Nephron (organoid): Measurements from ENCODE around the gene SHD.
"Not testable (repeated sequence)": the region's sequence is repeated elsewhere in the genome, so short reads cannot be mapped to it uniquely, and the experiment has no call there.

Experiments used
- H3K27ac Mint-ChIP-seq, 3 experiments: 2 replicates each; pipeline ENCODE4 v1.8.0; 2020; ENCODE audit warnings: mixed read lengths in 3 of 3, mild to moderate bottlenecking in 2 of 3, moderate library complexity in 1 of 3
- H3K27me3 Mint-ChIP-seq: 2 replicates; pipeline ENCODE4 v1.8.0; 2021; ENCODE audit warnings: low read depth, mild to moderate bottlenecking, moderate library complexity, mixed read lengths
- H3K36me3 Mint-ChIP-seq: 2 replicates; pipeline ENCODE4 v1.8.0; 2020; ENCODE audit warnings: low read depth, mixed read lengths
- H3K4me1 Mint-ChIP-seq: 2 replicates; pipeline ENCODE4 v1.8.0; 2020; ENCODE audit warnings: mixed read lengths
- H3K4me3 Mint-ChIP-seq, 3 experiments: 2 replicates each; pipeline ENCODE4 v1.8.0; 2020; ENCODE audit warnings: mild to moderate bottlenecking in 3 of 3, mixed read lengths in 3 of 3, moderate library complexity in 2 of 3
- H3K9me3 Mint-ChIP-seq: 2 replicates; pipeline ENCODE4 v1.8.0; 2020; ENCODE audit warnings: mixed read lengths
- TF ChIP-seq, protein P1 (sequence below), 3 experiments: fragments of 200-600 bp; sonication (generic); IDR thresholded peaks; one replicate each; pipeline ENCODE4 v1.5.0; 2021; ENCODE audit warnings: antibody characterized with exemption in 3 of 3; ENCODE audit not compliant: unreplicated experiment in 3 of 3

SHD gene

DNA sequence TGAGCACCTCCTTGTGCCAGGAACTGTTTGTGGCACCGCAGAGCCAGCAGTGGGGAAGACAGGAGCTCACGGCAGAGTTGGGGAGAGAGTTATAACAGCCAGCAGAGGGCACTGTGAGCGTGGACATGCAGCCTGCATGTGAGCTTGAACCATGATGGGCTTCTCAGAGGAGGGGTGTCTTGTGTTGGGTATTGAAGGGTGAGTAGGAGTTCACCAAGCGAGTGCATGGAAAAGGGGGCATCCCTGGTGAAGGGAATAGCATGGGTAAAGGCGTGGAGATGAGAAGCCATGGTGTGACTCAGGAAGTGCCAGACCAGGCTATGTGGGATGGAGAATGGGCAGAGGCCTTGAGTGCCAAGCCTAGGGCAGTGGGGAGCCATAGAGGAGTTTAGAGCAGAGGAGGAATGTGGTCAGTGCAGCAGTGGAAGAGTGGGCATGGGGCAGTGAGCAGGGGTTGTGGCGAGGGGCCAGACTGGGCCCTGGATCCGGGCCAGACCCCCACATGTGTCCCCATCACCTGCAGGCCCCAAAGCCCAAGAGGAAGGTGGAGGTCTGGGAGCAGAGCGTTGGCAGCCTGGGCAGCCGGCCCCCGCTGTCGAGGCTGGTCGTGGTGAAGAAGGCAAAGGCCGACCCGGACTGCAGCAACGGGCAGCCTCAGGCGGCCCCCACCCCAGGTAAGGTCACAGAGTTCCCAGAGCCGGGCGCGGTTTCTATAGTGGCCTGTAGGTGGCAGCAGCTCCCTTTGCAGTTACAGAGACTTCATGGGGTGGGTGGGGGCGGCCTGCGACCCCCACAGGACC, 11.8 kb upstream of the SHD start:
- no peaks in the 10 kb centered on the region for H3K4me1 Mint-ChIP-seq

DNA sequence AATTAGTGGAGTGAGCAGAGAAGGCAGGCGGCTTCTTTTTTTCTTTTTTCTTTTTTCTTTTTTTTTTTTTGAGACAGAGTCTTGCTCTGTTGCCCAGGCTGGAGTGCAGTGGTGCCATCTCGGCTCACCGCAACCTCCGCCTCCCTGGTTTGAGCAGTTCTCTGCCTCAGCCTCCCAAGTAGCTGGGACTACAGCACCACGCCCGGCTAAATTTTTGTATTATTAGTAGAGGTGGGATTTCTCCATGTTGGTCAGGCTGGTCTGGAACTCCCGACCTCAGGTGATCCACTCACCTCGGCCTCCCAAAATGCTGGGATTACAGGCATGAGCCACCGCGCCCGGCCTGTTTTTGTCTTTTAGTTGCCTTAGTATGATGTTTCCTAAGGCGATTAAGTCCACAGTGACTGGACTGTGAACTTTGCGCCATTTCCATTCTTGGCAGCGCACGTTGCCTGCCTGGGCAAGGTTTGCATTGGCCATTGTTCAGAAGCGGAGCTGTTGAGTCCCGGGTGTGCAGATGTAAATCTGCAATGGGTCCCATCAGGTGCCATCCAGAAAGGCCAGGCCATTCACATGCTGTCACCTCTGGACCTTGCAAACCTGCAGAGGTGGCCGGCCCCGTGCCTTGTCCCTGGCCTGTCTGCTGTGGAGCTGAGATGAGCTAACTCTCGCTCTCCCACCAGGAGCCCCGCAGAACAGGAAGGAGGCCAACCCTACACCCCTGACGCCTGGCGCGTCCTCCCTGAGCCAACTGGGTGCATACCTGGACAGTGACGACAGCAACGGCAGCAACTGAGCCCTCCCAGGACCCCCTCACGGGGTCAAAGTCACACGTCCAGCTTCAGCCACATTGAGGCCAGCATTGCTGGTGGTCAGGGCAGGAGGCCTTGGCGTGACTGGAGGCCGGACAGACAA, 10.9 kb upstream of the SHD start:
- no peak overlapping the region for H3K27ac Mint-ChIP-seq
- H3K4me1 Mint-ChIP-seq: no peaks in the 10 kb centered on the region
- TF ChIP-seq, protein P1, sequence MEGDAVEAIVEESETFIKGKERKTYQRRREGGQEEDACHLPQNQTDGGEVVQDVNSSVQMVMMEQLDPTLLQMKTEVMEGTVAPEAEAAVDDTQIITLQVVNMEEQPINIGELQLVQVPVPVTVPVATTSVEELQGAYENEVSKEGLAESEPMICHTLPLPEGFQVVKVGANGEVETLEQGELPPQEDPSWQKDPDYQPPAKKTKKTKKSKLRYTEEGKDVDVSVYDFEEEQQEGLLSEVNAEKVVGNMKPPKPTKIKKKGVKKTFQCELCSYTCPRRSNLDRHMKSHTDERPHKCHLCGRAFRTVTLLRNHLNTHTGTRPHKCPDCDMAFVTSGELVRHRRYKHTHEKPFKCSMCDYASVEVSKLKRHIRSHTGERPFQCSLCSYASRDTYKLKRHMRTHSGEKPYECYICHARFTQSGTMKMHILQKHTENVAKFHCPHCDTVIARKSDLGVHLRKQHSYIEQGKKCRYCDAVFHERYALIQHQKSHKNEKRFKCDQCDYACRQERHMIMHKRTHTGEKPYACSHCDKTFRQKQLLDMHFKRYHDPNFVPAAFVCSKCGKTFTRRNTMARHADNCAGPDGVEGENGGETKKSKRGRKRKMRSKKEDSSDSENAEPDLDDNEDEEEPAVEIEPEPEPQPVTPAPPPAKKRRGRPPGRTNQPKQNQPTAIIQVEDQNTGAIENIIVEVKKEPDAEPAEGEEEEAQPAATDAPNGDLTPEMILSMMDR (IDR thresholded peaks at IDR 0.05; ENCODE audit: unreplicated experiment in 3 of 3): peak in 1 of 3 experiments; percentile 7
- no peak overlapping the region for H3K4me3 Mint-ChIP-seq
- H3K36me3 Mint-ChIP-seq: peaks cover 33% of the 10 kb centered on the region
- no peaks in the 10 kb centered on the region for H3K27me3 Mint-ChIP-seq
- H3K9me3 Mint-ChIP-seq: no peaks in the 10 kb centered on the region

More for the DNA sequence above, 11.8 kb upstream of the SHD start:
- peak overlapping the region in 1 of 3 experiments; percentile 19 for H3K27ac Mint-ChIP-seq
- peaks cover 33% of the 10 kb centered on the region for H3K36me3 Mint-ChIP-seq
- H3K9me3 Mint-ChIP-seq: no peaks in the 10 kb centered on the region
- H3K4me3 Mint-ChIP-seq: no peak overlapping the region
- no peaks in the 10 kb centered on the region for H3K27me3 Mint-ChIP-seq
- TF ChIP-seq, protein P1 (IDR thresholded peaks at IDR 0.05; ENCODE audit: unreplicated experiment in 3 of 3): peak; percentile 79 to 82 (median 81)

DNA sequence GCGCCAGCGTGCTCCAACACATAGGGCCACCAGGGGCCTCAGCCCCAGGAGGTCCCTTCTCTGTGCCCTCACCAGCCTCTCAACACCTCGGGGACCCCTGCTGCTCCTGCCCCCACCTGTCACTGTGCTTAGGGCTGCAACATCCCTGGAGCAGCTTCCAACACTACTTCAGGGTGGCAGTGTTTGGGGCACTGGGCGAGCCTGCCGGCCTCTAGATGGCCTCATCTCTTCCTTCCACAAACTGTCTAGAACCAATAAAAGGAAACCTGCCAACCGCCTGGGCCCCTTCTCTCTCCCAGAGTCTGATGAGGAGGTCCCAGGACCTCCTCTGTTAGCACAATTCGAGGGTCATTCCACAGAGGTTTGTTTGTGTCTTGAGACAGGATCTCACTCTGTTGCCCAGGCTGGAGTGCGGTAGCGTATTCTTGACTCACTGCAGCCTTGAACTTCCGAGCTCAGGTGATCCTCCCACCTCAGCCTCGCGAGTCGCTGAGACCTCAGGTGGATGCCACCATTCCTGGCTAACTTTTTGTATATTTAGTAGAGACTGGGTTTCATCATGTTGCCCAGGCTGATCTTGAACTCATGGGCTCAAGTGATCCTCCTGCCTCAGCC, 10.1 kb upstream of the SHD start:
- no peaks in the 10 kb centered on the region for H3K27me3 Mint-ChIP-seq
- no peak overlapping the region for H3K4me3 Mint-ChIP-seq
- no peak overlapping the region for H3K27ac Mint-ChIP-seq
- H3K36me3 Mint-ChIP-seq: peaks cover 33% of the 10 kb centered on the region
- TF ChIP-seq, protein P1 (IDR thresholded peaks at IDR 0.05; ENCODE audit: unreplicated experiment in 3 of 3): no peak
- H3K4me1 Mint-ChIP-seq: no peaks in the 10 kb centered on the region
- no peaks in the 10 kb centered on the region for H3K9me3 Mint-ChIP-seq

DNA sequence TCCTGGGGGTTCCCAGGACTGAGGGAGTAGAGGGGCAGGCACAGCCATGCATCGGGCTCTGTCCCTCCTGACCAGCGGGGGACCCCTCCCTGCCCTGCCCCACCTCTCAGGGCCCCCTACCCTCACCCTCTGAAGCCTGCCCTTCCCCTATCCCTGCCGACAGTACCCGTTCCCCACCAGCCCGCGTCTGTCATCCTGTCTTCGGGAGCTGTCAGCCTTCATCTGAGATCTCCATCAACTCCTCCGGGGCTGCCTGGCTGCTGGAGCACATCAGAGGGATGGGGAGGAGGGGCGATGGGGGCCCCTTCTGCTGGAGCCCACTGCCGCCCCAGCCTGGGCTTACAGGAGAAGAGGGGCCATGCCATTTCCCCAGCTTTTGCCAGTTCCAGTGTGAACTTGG, 6.2 kb upstream of the SHD start:
- TF ChIP-seq, protein P1 (IDR thresholded peaks at IDR 0.05; ENCODE audit: unreplicated experiment in 3 of 3): no peak
- H3K4me3 Mint-ChIP-seq: no peak overlapping the region

DNA sequence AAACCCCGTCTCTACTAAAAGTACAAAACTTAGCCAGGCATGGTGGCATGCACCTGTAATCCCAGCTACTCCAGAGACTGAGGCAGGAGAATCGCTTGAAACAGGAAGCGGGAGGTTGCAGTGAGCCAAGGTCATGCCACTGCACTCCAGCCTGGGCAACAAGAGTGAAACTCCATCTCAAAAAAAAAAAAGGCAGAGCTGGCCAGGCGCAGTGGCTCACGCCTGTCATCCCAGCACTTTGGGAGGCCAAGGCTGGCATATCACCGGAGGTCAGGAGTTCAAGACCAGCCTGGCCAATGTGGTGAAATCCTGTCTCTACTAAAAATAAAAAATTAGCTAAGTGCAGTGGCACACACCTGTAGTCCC, 4.8 kb upstream of the SHD start:
- not testable (repeated sequence) for H3K4me1 Mint-ChIP-seq, H3K36me3 Mint-ChIP-seq, H3K9me3 Mint-ChIP-seq, H3K4me3 Mint-ChIP-seq, H3K27ac Mint-ChIP-seq
- H3K27me3 Mint-ChIP-seq: peaks cover 15% of the 10 kb centered on the region

More for the DNA sequence above, 6.2 kb upstream of the SHD start:
- Mint-ChIP-seq H3K9me3 (no peaks in the 10 kb centered on the region), H3K4me1 (peaks cover 5% of the 10 kb centered on the region), H3K36me3 (peaks cover 10% of the 10 kb centered on the region), H3K27ac (no peak overlapping the region), H3K27me3 (peaks cover 5% of the 10 kb centered on the region)

DNA sequence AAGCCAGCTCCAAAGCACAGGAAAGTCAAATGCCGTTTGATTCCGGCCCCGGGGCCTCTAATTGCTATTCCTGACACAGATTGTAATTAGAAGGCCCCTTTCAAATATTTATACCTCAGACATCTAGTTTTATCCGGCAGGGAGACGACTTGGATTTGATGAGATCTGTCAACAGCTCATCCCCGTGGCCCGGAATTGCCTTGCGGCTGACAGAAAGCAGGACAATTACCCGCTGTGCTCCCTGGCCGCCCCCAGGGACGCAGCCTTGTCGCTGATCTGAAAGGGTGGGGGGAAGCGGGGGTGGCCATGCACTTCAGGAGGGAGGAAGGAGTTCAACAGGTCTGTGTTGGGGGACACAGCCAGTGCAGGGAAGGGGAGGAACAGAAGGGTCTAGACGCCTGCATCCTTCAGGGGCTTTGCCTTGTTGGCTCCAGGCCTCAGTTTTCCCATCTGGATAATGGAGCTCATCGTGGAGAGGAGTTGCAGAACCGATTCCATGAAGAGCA, 1.8 kb upstream of the SHD start:
- H3K27me3 Mint-ChIP-seq: peaks cover 42% of the 10 kb centered on the region
- H3K4me3 Mint-ChIP-seq: peak overlapping the region; percentile 54 to 77 (median 63)
- TF ChIP-seq, protein P1 (IDR thresholded peaks at IDR 0.05; ENCODE audit: unreplicated experiment in 3 of 3): no peak
- H3K4me1 Mint-ChIP-seq: peaks cover 9% of the 10 kb centered on the region
- no peaks in the 10 kb centered on the region for H3K36me3 Mint-ChIP-seq
- peak overlapping the region in 2 of 3 experiments; percentile 37 to 85 for H3K27ac Mint-ChIP-seq
- no peaks in the 10 kb centered on the region for H3K9me3 Mint-ChIP-seq
